ENCODE measurements around the gene PPM1D.

The PPM1D gene

DNA sequence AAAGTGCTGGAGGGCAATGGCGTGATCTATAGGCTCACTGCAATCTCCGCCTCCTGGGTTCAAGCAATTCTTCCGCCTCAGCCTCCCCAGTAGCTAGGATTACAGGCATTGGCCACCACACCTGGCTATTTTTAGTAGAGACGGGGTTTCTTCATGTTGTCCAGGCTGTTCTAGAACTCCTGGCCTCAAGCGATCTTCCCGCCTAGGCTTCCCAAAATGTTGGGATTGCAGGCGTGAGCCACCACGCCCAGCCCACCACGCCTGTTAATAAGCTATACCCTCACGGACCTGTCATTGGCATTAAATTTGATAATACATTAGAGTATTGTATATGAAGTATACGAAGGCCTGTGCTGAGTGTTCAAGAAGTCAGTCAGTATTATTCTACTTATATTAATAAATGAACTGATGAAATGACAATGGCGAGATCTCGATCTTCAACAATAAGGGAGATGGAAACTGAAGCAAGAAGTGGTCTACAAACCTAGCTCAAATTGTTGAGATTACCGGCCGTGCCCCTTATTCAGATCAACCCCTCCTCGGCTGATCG, 76.8 kb downstream of the PPM1D start:
- DNase-seq: no peak

GRCh38 chr17:60677308-60678117, 77.5 kb downstream of the PPM1D start, which contains the start of gene BCAS3:
Gene BCAS3 (plus strand): TSS chr17:60677851.
- DNase-seq: peak; percentile 98 to 99

DNA sequence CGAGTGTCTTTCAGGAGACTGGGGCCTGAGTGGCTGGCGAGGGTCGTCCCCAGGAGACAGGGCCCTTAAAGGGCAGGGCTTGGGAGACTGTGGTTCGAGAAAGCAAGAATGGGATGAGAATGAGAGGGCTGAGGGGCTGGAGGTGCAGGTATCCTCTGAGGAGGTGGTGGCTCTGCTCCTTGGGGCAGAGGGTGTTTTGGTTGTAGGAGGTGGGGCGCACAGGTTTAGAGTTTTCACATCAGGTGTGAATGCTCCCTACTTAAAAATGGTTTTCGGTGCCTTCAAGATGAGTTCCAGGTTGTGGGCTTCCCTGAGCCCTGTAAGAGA, 78.1 kb downstream of the PPM1D start:
- DNase-seq: no peak

GRCh38 chr17:60679287-60679686, 79.3 kb downstream of the PPM1D start:
- DNase-seq: no peak

DNA sequence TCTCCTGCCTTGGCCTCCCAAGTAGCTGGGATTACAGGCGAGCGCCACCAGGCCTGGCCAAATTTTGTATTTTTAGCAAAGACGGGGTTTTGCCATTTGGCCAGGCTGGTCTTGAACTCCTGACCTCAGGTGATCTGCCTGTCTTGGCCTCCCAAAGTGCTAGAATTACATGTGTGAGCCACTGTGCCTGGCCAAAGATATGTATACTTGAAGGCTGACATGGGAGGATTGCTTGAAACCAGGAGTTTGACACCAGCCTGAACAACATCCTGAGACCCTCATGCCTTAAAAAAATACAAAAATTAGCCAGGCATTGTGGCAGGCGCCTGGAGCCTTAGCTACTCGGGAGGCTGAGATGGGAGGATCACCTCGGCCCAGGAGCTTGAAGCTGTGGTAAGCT, 80.8 kb downstream of the PPM1D start:
- no peak for DNase-seq

DNA sequence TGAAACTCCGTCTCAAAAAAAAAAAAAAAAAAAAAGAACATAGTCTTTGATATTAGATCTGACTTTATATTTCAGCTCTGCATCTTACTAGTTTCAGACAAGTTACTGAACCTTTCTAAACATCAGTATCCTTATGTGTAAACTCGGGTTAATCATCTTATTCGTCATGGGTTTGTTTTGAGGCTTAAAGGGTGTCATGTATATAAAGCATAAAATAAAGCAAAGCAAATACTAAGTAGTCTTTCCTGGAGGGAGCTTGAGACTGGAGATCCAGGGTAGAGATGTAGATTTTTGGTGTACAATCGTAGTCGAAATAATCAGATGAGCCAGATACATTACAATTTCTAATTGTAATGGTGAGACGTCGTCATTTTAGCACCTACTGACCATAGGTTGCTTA, 85.4 kb downstream of the PPM1D start:
- no peak for DNase-seq

- no peak for DNase-seq
Observed at GRCh38 chr17:60695960-60696359, 96.0 kb downstream of the PPM1D start.

DNA sequence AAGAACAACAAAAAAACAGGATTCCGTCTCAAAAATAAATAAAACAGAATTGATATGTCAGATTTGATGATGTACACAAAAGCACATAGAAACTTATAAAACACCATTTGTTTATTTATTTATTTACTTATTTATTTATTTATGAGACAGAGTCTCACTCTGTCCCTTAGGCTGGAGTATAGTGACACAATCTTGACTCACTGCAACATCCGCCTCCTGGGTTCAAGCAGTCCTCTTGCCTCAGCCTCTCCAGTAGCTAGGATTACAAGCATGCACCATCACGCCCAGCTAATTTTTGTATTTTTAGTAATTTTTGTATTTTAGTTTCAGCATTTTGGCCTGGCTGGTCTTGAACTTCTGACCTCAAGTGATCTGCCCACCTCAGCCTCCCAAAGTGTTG, 99.1 kb downstream of the PPM1D start:
- no peak for DNase-seq

DNA sequence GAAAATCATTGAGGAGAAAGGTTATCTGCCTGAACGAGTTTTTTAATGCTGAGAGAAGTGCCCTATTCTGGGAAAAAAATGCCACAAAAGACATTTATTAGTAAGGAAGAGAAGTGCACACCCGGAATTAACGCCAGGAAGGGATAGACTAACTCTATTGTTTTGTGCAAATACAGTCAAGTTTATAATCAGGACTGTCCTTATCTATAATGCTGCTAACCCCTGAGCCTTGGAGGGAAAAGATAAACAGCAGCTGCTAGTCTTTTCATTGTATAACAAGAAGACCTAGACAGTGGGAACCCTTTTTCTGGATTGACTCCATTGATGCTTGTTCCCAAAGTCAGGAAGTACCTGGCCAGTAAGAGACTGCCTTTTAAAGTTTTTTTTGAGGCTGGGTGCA, 104.2 kb downstream of the PPM1D start:
- DNase-seq: no peak

- DNase-seq: no peak
Observed at GRCh38 chr17:60712675-60713074, 112.7 kb downstream of the PPM1D start.

GRCh38 chr17:60713608-60714007, 113.6 kb downstream of the PPM1D start:
- DNase-seq: no peak

Measured in inflammatory macrophage (primary cell).